Measurements from ENCODE around the gene CCDC6.
A peak's percentile ranks its signal among the peaks of the same experiment; 100 is the strongest.
"Not testable (repeated sequence)": the region's sequence is repeated elsewhere in the genome, so short reads cannot be mapped to it uniquely, and the experiment has no call there.

Gene CCDC6

GRCh38 chr10:59905066-59905730, 1.2 kb downstream of the CCDC6 start:
- DNase-seq = peak; percentile 84

GRCh38 chr10:59904426-59905065, 1.8 kb downstream of the CCDC6 start:
- no peak for DNase-seq

GRCh38 chr10:59903871-59904270, 2.5 kb downstream of the CCDC6 start:
- no peak for DNase-seq

- no peak for DNase-seq
These were observed 4.3 kb downstream of the CCDC6 start for GRCh38 chr10:59902016-59902415.

GRCh38 chr10:59901470-59901869, 4.9 kb downstream of the CCDC6 start:
- no peak for DNase-seq

DNA sequence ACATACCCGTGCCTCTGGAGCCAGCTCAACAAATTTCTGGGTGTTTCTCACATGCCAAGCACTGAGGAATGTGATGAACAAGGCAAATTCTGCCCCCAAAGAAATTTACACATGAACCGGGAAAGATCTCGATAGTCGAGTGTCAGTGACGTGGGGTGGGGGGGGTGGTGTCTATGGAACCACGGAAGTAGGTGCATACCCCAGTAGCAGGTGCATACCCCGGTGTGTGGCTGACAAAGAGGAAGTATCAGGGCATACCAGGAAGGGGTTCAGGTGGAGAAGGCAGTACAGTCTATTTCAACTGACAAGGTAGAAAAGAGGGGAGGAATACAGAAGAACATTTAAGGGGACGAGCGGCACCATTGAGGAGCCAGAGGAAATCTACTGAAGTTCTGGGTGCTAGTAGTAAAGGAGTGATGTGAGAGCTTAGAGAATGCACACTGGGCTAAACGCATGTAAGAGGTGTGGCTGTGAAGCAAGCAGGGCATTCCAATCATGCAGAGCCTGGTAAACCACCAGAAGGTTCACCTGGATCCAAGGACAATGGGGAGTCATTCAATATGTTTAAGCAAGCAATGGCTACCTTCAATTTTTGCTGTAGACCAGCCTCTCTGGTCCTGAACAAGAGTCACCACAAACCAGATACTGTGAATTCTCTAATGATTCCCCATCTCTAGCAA, 6.2 kb downstream of the CCDC6 start:
- DNase-seq = no peak

DNA sequence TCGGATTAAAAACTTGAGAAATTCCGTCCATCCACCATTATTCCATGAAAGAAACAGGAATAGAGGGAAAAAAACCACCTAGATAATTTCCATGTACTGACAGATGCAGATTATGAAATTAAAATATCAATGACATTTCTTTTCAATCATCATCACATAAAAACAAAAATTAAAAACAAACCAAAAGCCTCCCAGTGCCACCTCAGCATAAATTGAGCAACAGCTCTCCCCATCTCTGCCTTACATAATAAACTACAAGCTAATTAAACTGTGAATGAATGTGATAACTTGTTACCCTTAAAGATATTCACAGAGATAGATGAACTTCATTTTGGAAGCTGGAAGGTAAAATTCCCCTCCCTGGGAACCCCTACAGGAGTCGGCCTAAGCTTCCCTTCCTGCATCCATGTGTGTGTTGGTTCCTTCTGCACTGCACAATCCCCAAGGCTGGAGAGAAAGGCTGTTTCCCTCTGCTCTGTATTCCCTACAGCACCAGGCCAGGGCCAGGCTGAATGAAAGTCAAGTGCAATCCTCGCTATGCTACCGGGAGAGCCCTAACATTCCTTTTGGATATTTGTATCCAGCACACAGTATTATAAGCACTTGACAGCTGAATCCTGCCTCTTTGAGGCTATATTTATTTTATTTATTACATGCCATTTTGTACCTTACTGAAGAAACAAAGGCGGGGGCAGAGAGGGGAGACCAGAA, 8.1 kb downstream of the CCDC6 start:
- DNase-seq = no peak

- no peak for DNase-seq
These were observed 10.2 kb downstream of the CCDC6 start for GRCh38 chr10:59896191-59896590.

DNA sequence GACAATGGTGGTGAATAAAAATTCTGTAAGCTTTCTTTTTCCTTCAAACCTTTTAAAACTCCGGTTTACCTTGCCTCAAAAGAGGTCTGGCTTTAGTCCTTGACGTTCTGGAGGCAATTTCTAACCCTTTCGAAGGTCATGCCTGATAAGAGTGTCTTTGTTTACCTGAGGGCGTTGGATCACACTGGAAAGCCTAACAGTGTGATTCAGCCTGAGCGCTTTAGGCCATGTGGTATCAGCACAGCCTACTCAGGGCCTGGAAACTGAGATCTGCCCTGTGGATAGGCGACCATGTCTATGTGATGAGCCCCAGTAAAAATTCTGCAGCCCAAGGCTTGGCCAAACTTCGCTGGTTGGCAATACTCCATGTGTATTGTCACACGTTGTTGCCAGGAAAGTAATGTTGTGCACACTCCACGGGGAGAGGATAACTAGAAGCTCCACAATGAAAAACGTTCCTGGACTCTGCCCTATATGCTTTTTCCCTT, 10.7 kb downstream of the CCDC6 start:
- no peak for DNase-seq

DNA sequence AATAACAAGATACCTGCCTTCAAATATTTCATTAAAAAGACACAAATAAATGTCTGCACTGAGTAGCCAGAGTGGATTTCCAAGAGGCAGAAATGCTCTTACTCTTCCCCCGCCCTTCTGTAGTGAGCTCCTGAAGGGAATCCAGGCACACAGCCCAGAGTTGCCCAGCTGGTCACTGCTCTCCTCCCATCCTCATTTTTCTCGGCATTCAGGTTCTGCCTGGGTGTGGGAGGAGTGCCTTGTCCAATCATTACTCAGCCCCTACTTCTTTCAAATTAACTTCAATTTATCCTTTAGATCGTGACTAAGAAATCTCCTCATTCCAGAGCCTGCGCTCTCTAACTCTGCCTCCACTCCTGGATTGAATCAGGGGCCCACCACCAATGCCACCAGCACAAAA, 12.2 kb downstream of the CCDC6 start:
- DNase-seq = no peak

DNA sequence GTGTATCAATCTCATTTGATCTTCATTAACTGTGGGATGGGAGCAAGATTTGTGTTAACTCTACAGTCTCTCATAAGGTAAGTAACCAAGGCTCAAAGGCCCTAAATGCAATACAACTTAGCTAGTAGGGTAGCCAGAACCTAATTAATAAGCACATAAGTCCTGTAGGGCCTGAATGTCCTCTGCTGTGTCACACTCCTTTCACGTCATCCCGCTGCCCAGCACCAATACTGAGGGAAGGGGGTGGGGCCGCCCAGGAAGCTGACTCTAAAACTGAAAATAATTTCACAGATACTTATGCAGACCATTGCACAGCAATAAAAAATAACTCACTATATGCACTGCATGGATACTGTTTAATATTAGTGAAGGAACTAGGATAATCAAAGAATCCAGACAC, 13.7 kb downstream of the CCDC6 start:
- DNase-seq = no peak

DNA sequence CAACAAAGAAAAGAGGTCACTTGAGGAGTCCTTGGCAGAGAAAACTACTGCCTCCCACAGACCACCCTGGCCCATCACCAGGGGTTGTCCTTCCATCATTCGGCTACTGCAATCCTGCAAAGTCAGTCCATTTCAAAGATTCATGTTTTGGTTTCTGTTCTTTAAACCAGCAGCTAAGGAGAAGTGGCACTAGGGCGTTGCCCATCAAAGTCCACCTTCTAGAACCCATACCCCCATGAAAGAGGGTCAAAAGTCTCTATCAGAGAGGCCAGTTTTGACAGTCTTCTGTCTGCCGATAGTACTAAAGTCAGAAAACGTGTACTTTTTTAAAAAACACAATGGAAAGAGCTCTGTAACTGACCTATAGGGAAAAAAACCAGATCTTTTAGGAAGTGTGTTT, 14.4 kb downstream of the CCDC6 start:
- no peak for DNase-seq

DNA sequence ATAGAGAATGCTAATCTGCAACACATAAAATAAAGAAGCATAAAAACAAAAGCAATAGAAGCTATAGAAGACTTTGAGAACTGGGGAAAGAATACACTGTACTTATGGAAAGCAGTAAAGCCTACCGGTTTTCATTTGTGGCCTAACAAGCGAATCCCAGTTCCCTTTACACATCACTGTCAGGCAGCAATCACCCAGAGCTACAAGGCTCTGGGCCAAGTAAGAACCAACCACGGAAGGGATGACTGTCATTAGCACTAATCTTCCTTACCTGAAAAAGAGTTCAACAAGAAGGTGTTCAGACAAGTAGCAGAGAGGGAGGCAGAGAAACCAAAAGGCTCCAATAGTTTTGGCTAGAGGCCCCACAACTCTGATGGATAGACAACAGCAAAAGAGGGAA, 15.0 kb downstream of the CCDC6 start:
- no peak for DNase-seq

GRCh38 chr10:59888781-59889435, 17.4 kb downstream of the CCDC6 start:
- DNase-seq = no peak

GRCh38 chr10:59887972-59888640, 18.2 kb downstream of the CCDC6 start:
- no peak for DNase-seq

DNA sequence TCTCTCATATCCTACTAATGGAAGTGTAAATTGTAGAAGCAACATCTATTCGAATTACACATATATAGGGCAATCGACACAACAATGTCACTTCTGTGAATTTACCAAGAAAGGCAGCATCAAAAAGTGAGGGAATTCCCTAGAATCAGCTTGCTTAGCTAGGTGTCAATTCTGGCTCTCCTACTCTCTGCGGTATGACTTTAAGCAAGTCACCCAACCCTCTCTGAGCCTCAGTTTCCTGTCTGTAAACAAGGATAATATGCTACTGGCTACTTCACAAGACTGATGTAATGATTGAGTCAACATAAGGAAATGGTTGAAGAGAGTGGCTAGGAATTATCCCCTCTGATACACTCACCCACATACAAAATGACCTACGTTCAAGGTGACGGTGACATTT, 19.4 kb downstream of the CCDC6 start:
- peak; percentile 69 for DNase-seq

GRCh38 chr10:59885430-59886134, 20.8 kb downstream of the CCDC6 start:
- DNase-seq = peak; percentile 56

- not testable (repeated sequence) for DNase-seq
These were observed 21.5 kb downstream of the CCDC6 start for GRCh38 chr10:59884893-59885292.

DNA sequence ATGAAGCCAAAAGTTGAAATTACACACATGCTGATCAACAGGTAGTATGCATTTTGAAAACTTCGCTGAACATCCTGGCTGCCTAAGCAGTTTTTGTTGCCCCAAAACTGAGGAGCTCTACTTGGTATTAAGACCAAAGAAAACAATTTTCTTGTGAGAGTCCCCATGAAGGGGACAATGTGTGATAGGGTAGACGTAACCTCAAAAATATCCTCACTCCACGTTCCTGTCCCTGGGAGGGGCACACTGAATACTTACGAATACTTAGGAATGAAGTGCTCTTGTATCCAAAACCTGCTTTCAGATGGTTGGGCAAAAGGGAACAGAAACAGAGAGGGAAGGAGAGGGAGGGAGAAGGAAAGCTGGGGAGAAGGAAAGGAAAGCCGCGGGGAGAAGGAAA, 24.7 kb downstream of the CCDC6 start:
- DNase-seq = no peak

- peak; percentile 92 for DNase-seq
These were observed 25.3 kb downstream of the CCDC6 start for GRCh38 chr10:59880971-59881510.

- peak; percentile 34 for DNase-seq
These were observed 26.2 kb downstream of the CCDC6 start for GRCh38 chr10:59880019-59880717.
